Endothelial cell of umbilical vein (primary cell): ENCODE measurements around the gene CDR2. TPM values are rescaled to one million over a fixed set of nuclear protein-coding genes. Genes with fewer than 3 reads are reported as not detected.

ENCODE experiments used
- BruUV-seq: library from RNA; stranded (reverse); fragments of 400-500 nt; replicated peaks from 2 replicates; lab custom pipeline; 2021; lab: Mats Ljungman, UMichigan
- CTCF ChIA-PET: fragments of 300-600, 350-600 bp; sonication (Branson Sonifier 250); formaldehyde crosslinking; loops from one replicate; lab custom pipeline; 2021; ENCODE audit warnings: antibody characterized with exemption, inconsistent platforms; lab: Charles Lee
- POLR2A ChIA-PET: fragments of 300-600, 350-600 bp; sonication (Branson Sonifier 250); formaldehyde crosslinking; loops from one replicate; lab custom pipeline; 2021; ENCODE audit warnings: antibody characterized with exemption, inconsistent platforms; lab: Charles Lee
- DNase-seq: peaks from one replicate; pipeline ENCODE4 v3.0.0-alpha.2; 2011; ENCODE audit warnings: low read depth, low spot score
- FAIRE-seq: peaks from 2 replicates; lab custom pipeline; 2011; peaks lifted over from hg19 to GRCh38; lab: Jason Lieb, UNC
- H2AFZ ChIP-seq: 2 replicates; pipeline ENCODE4 v1.6.0; 2012; ENCODE audit warnings: low read depth, low read length, control low read depth, inconsistent platforms
- H3K27ac ChIP-seq: 2 replicates; pipeline ENCODE4 v1.5.1; 2011; ENCODE audit warnings: low read depth, mild to moderate bottlenecking, control low read depth, low read length, moderate library complexity; ENCODE audit not compliant: insufficient read depth
- H3K27me3 ChIP-seq, 2 experiments: 2 replicates each; pipeline versions ENCODE4 v1.6.0 to v1.6.1; 2011; ENCODE audit warnings: low read length in 2 of 2, mixed read lengths in 1 of 2; ENCODE audit not compliant: control insufficient read depth in 2 of 2, insufficient read depth in 2 of 2
- H3K36me3 ChIP-seq, 2 experiments: 2 replicates in 1 of 2; 3 replicates in 1 of 2; pipeline ENCODE4 v1.5.1; 2011; ENCODE audit warnings: low read length in 2 of 2, mild to moderate bottlenecking in 1 of 2, moderate library complexity in 1 of 2; ENCODE audit not compliant: control insufficient read depth in 2 of 2, insufficient read depth in 2 of 2; ENCODE audit errors: extremely low read depth in 1 of 2
- H3K4me1 ChIP-seq: 3 replicates; pipeline ENCODE4 v1.5.1; 2011; ENCODE audit warnings: mild to moderate bottlenecking, low read length; ENCODE audit not compliant: control insufficient read depth, insufficient read depth; ENCODE audit errors: extremely low read depth
- H3K4me2 ChIP-seq: 2 replicates; pipeline ENCODE4 v1.6.1; 2011; ENCODE audit warnings: low read length, control low read depth, mixed read lengths; ENCODE audit not compliant: insufficient read depth
- H3K4me3 ChIP-seq, 3 experiments: fragments of 200-600 bp in 1 of 3; sonication (generic), shearing (Covaris generic) in 1 of 3; replicated peaks in 1 of 3; 2 replicates each; pipeline ENCODE4 v1.5.1; 2011 to 2016; ENCODE audit warnings: control low read depth in 3 of 3, low read length in 3 of 3, mild to moderate bottlenecking in 2 of 3, inconsistent platforms in 1 of 3, low read depth in 1 of 3, moderate library complexity in 1 of 3; ENCODE audit not compliant: insufficient read depth in 1 of 3
- H3K79me2 ChIP-seq: 2 replicates; pipeline ENCODE4 v1.6.0; 2012; ENCODE audit warnings: low read length, inconsistent platforms; ENCODE audit not compliant: control insufficient read depth, insufficient read depth
- H3K9ac ChIP-seq: replicated peaks from 2 replicates; pipeline ENCODE3; 2011; ENCODE audit warnings: low read length, control low read depth; ENCODE audit not compliant: insufficient read depth; ENCODE audit errors: extremely low read depth
- H3K9me1 ChIP-seq: replicated peaks from 3 replicates; pipeline ENCODE4 v1.6.0; 2011; ENCODE audit warnings: mild to moderate bottlenecking, low read length; ENCODE audit not compliant: control insufficient read depth, insufficient read depth; ENCODE audit errors: extremely low read depth
- H3K9me3 ChIP-seq: replicated peaks from 2 replicates; pipeline ENCODE4 v1.5.1; 2012; ENCODE audit warnings: low read length, inconsistent platforms; ENCODE audit not compliant: control insufficient read depth, insufficient read depth
- H4K20me1 ChIP-seq: replicated peaks from 2 replicates; pipeline ENCODE3; 2011; ENCODE audit warnings: mild to moderate bottlenecking, low read length; ENCODE audit not compliant: control insufficient read depth, insufficient read depth; ENCODE audit errors: extremely low read depth
- EZH2 ChIP-seq: IDR thresholded peaks from 2 replicates; pipeline ENCODE4 v1.6.1; 2012; ENCODE audit warnings: borderline replicate concordance, low read depth, mild to moderate bottlenecking, moderate library complexity, low read length, inconsistent platforms; ENCODE audit not compliant: severe bottlenecking
- FOS ChIP-seq: IDR thresholded peaks from 2 replicates; pipeline ENCODE4 v1.6.1; 2011; ENCODE audit warnings: mild to moderate bottlenecking, low read length, moderate library complexity, borderline replicate concordance; ENCODE audit not compliant: insufficient read depth
- GATA2 ChIP-seq: IDR thresholded peaks from 2 replicates; pipeline ENCODE4 v1.7.0; 2011; ENCODE audit warnings: low read depth, mild to moderate bottlenecking, moderate library complexity, mixed read lengths, low read length; ENCODE audit not compliant: insufficient read length, insufficient read depth
- JUN ChIP-seq: IDR thresholded peaks from 2 replicates; pipeline ENCODE4 v1.6.1; 2011; ENCODE audit warnings: borderline replicate concordance, low read depth; ENCODE audit not compliant: insufficient read length, insufficient read depth
- MYC ChIP-seq: IDR thresholded peaks from one replicate; pipeline ENCODE4 v1.6.1; 2011; ENCODE audit warnings: mild to moderate bottlenecking, low read depth, low read length
- POLR2A ChIP-seq: IDR thresholded peaks from 2 replicates; pipeline ENCODE4 v1.6.1; 2012; ENCODE audit warnings: low read depth, mild to moderate bottlenecking, control low read depth, low read length
- POLR2AphosphoS5 ChIP-seq: IDR thresholded peaks from 2 replicates; pipeline ENCODE4 v1.6.1; 2012; ENCODE audit warnings: low read depth, mild to moderate bottlenecking, control low read depth, low read length, moderate library complexity; ENCODE audit not compliant: insufficient read depth
- dilution Hi-C: fragments of 300-500 bp; cut with MboI; formaldehyde crosslinking; loops from one replicate; pipeline ENCODE4 v1.15.0; 2019; ENCODE audit warnings: low sequenced_read_pairs; ENCODE audit not compliant: extremely low pct_ligation_motif_present
- intact Hi-C: fragments of 100-400 bp; cut with micrococcal nuclease; formaldehyde crosslinking; loops from one replicate; pipeline ENCODE4 v1.10.0; 2022
- polyA plus RNA-seq, 4 experiments: library from polyadenylated mRNA; depleted of rRNA in 3 of 4; stranded (reverse) in 3 of 4; unstranded in 1 of 4; fragments of >200 nt; gene quantifications; 2 replicates each; pipeline versions ENCODE4 v1.2.1 to v1.2.3, GENCODE V29; 2011 to 2012; ENCODE audit warnings: missing spikeins in 1 of 4
- total RNA-seq: library from RNA; stranded (reverse); gene quantifications from 2 replicates; pipeline ENCODE4 v1.2.3, GENCODE V29; 2021
- TF ChIP-seq, protein P1 (sequence below): IDR thresholded peaks from 2 replicates; pipeline ENCODE4 v1.6.1; 2011; ENCODE audit not compliant: insufficient read depth, insufficient read length
- TF ChIP-seq, protein P2 (sequence below), 2 donors: IDR thresholded peaks; 1 replicate in 1 of 2; 2 replicates in 1 of 2; pipeline ENCODE4 v1.5.1; 2011; ENCODE audit warnings: low read length in 2 of 2, mild to moderate bottlenecking in 2 of 2, moderate library complexity in 2 of 2, control low read depth in 1 of 2, inconsistent platforms in 1 of 2, low read depth in 1 of 2; ENCODE audit not compliant: insufficient read depth in 1 of 2; ENCODE audit errors: extremely low read depth in 1 of 2

CDR2 gene
- total and polyA plus RNA-seq, 2 donors (not counting 3 experiments of a cell fraction or from before 2014, with no cell fraction given), result 35.3 to 61.9 TPM

DNA sequence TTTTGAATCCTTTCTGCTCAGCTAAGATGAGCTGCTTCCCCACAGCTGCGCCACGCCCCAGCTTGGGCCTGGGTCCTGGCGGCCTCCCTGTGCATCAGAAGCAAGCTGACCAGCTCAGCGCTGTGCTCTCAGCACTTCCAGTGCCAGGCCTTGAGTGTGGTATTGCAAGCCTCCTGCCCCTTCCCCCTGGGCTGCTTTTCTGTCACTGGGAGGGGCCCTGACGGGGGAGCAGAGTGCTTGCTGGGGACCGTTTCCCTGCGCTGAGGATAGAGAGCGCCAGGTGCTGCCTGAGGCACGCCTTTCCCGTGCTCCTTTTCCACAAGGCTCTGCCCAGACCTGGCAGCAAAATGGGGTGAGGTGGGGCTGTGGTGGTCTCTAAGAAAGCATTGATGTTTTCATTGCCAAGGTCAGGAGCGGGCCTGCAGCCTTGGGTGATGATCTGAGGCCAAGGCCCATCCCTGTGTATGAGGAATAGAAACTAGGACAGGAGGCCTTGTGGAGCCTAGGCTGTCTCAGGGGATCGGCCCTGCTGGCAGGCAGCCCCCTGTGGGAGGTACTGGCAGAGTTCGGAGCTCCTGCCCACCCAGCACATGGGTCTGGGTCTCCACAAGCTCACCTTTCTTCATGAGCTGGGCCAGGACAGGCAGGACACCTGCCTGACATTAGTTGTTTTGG lies 47.5 kb downstream of the CDR2 start:
- intact Hi-C loops, result loop anchor here (10.0 kb wide), 1 partner anchor 348 kb away; no protein-coding TSS in a partner anchor
- FAIRE-seq, result no peak

DNA sequence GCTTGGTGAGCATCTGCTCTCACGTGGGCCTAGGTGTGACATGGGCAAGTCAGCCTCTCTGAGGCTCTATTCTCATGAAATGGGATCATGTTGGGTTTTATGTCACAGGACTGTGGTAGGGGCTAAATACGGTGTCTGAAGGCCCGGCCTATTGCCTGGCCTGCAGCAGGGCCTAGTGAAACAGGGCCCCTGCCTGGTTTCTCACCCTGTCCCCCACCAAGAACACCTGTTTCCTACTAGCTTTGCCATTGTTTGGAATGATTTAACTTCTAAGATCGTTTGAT lies 48.1 kb downstream of the CDR2 start:
- peaks cover 6% of the 10 kb centered on the region for H3K79me2 ChIP-seq
- FAIRE-seq (no peak), DNase-seq (no peak)
- CTCF ChIA-PET, result interaction anchor here (1.1 kb wide), 1 partner anchor 12 kb away, joined by 3 read pairs; no protein-coding TSS in a partner anchor
- no TSS peak for BruUV-seq
- peaks cover 2 to 48% of the 10 kb centered on the region in 2 experiments for H3K36me3 ChIP-seq
- H3K9me3 ChIP-seq, result no peaks in the 10 kb centered on the region
- TF ChIP-seq EZH2 (no peak), POLR2A (no peak), FOS (no peak), GATA2 (no peak), MYC (no peak), POLR2AphosphoS5 (no peak), JUN (no peak)
- TF ChIP-seq, protein P1, sequence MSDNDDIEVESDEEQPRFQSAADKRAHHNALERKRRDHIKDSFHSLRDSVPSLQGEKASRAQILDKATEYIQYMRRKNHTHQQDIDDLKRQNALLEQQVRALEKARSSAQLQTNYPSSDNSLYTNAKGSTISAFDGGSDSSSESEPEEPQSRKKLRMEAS, result no peak
- TF ChIP-seq, protein P2, sequence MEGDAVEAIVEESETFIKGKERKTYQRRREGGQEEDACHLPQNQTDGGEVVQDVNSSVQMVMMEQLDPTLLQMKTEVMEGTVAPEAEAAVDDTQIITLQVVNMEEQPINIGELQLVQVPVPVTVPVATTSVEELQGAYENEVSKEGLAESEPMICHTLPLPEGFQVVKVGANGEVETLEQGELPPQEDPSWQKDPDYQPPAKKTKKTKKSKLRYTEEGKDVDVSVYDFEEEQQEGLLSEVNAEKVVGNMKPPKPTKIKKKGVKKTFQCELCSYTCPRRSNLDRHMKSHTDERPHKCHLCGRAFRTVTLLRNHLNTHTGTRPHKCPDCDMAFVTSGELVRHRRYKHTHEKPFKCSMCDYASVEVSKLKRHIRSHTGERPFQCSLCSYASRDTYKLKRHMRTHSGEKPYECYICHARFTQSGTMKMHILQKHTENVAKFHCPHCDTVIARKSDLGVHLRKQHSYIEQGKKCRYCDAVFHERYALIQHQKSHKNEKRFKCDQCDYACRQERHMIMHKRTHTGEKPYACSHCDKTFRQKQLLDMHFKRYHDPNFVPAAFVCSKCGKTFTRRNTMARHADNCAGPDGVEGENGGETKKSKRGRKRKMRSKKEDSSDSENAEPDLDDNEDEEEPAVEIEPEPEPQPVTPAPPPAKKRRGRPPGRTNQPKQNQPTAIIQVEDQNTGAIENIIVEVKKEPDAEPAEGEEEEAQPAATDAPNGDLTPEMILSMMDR (IDR thresholded peaks at IDR 0.05; ENCODE audit: extremely low read depth in 1 of 2, insufficient read depth in 1 of 2, low read depth in 1 of 2, low read length in 2 of 2), result no peak
- POLR2A ChIA-PET, result no interaction called here
- no peak overlapping the region for H2AFZ ChIP-seq
- H3K9me1 ChIP-seq, result no peaks in the 10 kb centered on the region
- dilution Hi-C loops (no loop called here), intact Hi-C loops (loop anchor here (10.0 kb wide), 1 partner anchor 348 kb away; no protein-coding TSS in a partner anchor)
- H3K27me3 ChIP-seq, result no peaks in the 10 kb centered on the region
- no peak overlapping the region for H3K9ac ChIP-seq
- H3K27ac ChIP-seq, result no peak overlapping the region
- no peak overlapping the region for H3K4me2 ChIP-seq
- H3K4me1 ChIP-seq, result no peaks in the 10 kb centered on the region
- H3K4me3 ChIP-seq, result no peak overlapping the region
- no peaks in the 10 kb centered on the region for H4K20me1 ChIP-seq

More for the DNA sequence above, 47.5 kb downstream of the CDR2 start:
- TF ChIP-seq POLR2AphosphoS5, result no peak
- no peak for TF ChIP-seq GATA2
- dilution Hi-C loops, result no loop called here
- H3K27me3 ChIP-seq, result no peaks in the 10 kb centered on the region
- no TSS peak for BruUV-seq
- H3K4me3 ChIP-seq, result no peak overlapping the region
- no peak overlapping the region for H2AFZ ChIP-seq
- no peak for DNase-seq
- H3K9me3 ChIP-seq, result no peaks in the 10 kb centered on the region
- H4K20me1 ChIP-seq, result no peaks in the 10 kb centered on the region
- no peak overlapping the region for H3K27ac ChIP-seq
- CTCF ChIA-PET, result interaction anchor here (1.1 to 1.2 kb wide), 2 partner anchors 13 to 26 kb away, joined by 3 read pairs; no protein-coding TSS in a partner anchor
- H3K4me1 ChIP-seq, result no peaks in the 10 kb centered on the region
- POLR2A ChIA-PET, result no interaction called here
- H3K79me2 ChIP-seq, result peaks cover 3% of the 10 kb centered on the region
- H3K9ac ChIP-seq, result no peak overlapping the region
- peaks cover 5 to 47% of the 10 kb centered on the region in 2 experiments for H3K36me3 ChIP-seq
- H3K4me2 ChIP-seq, result no peak overlapping the region
- H3K9me1 ChIP-seq, result no peaks in the 10 kb centered on the region
